GM18951 (cell line): ENCODE results near the gene CDKN2B-AS1.

ENCODE experiments used
- POLR2A ChIP-seq: IDR thresholded peaks from 4 replicates; pipeline ENCODE4 v1.6.1; 2011; ENCODE audit warnings: mild to moderate bottlenecking; ENCODE audit not compliant: insufficient read length, insufficient read depth; ENCODE audit errors: extremely low read depth
- in situ Hi-C: fragments of 300-500 bp; cut with MboI; formaldehyde crosslinking; loops from one replicate; pipeline ENCODE4 v1.12.0; 2022; ENCODE audit warnings: low sequenced_read_pairs, mixed read lengths, inconsistent platforms; ENCODE audit not compliant: unreplicated experiment

The CDKN2B-AS1 gene

DNA sequence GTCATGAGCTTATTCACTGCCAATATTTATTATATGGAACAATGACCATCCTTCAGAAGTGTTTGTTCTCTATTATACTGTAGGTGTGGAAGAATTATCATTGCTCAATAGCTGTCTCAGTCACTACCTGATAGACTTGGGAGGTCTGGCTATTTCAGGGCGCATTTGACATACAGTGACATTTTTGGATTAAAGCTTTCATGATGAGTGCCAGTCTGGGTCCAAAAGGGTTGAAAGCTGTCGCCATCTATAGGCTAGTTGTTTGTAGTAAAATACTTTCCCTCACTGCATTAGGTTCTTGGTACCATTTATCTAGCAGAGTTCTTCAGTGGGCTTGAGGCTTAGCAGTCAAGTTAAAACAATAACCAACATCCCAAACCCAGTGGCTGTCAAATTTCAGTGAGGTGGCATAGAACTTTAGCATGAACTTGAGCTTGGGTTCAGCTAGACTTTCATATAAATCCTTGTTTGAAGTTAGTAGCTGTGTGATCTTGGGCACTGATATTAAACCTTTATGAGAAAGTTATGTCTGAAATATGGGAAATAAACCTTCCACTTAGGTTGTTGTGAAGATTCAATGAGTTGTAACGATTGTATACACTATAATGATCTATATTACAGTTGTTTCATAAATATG, 125.0 kb downstream of the CDKN2B-AS1 start:
- in situ Hi-C loops = no loop called here
- TF ChIP-seq POLR2A = no peak

DNA sequence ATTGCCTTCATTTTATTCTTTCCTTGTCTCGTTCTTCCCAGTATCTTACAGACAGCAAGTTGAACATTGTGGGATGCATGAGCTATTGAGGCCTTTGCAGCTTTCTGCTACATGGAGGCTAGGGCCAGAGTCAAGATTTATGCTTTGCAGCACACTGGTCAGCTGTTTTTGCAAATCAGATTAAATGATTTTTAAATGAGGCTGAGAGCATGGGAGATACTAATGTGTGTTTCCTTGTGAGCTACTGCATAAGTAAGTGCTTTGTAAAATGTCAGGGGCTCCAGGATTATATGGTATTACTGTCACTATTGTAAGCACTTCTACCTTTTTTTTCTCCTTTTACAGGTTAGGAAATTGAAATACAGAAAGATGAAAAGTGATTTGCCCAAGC, 125.6 kb downstream of the CDKN2B-AS1 start:
- in situ Hi-C loops = no loop called here
- no peak for TF ChIP-seq POLR2A

DNA sequence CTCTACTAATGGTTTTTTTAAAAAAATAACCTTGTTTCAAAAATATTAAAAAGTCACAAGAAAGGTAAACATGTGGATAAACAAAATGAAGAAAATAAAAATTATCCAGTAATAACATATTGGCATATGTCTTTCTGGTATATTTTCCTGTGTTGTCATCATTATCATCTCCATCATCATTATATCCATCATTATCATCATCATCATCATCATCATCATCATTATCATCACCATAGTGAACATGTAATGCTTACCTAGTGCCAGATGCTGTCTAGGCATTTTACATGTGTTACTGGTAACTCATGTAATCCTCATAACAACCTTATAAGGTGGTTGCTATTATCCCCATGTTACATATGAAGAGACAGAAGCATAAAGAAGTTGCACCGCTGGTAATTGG, 126.0 kb downstream of the CDKN2B-AS1 start:
- in situ Hi-C loops = no loop called here
- no peak for TF ChIP-seq POLR2A

DNA sequence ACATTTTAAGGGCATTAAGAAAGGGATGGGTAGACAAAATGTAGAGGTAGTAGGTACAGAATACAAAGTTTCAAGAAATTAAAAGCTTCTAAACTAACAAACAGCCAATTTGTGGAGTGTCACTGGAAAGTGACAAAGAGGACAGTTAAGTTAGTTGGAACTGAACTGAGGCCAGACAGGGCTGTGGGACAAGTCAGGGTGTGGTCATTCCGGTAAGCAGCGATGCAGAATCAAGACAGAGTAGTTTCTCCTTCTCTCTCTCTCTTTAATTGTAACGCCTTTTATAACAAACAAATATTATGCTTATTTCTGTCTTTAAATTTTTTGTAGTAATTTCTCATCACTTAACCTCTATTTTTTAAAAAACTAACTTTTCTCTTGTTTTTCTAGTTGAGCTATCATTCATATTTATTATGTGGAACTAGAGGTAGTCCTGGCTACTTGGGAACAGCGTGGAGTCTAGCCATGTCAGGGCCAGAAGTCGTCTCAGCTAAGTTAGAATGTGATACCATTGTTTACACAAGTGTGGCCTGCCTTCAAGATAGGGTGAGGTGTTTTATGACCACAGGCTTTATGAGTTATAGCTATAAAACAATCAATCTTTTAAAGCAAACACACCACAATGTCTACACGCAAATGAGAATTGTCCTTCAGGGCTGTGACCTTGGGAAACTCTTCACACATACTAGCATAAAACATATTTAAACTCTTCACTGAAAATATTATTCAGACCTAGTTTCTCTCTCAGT, 129.8 kb downstream of the CDKN2B-AS1 start:
- in situ Hi-C loops = no loop called here
- no peak for TF ChIP-seq POLR2A

DNA sequence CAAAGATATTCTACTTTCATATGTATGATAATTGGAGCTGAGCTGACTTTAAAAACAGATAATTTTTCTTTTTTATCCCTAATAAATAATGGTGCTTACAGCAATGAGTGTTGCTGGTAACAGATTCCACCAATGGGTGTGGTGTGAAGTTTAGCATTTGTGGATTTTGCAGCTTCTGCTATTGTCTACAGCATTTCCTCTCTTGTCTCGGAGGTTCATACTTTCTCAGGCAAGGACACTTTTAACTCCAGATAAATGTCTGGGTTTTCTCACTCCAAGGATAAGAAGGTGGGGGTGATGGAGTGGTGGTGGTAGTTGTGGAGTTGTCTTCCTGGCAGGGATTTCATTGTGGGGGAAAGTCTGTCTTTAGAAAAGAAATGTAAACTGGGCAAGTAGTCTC, 134.5 kb downstream of the CDKN2B-AS1 start:
- TF ChIP-seq POLR2A = no peak
- in situ Hi-C loops = no loop called here

DNA sequence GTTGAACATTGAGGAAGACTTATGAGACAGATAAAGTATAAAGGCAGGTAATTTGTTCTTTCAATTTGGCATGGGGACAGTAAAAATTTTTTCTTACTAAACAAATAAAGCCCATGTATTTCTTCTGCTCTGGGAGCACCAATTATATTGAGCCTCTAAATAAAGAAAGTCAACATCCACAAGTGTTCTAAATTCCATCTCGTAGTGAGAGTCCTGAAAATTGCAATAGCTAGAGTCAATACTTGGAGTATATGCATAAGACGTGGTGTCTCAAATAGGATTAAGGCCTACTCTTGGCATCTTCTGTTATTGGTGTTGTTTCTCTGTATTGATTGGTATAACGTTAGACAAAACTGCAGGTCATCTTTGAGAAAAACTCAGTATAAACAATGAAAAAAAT, 135.0 kb downstream of the CDKN2B-AS1 start:
- in situ Hi-C loops = no loop called here
- no peak for TF ChIP-seq POLR2A

DNA sequence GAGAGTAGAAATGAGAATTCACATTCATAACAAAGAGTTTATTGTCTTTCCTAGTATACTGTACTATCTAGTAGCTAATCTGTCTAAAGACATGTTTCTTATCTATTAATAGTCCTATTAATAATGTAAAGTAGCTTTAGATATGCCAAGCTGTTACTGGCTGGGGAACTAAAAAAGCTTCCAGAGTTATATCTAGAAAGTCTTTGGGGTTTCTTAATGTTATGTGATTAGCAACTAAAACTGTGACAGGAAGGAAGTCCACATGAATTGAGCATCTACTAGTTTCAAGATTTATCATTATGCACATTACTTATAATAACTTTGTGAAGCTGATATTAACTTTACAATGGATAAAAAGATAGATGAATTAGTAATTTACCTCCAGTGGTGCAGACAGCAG, 137.2 kb downstream of the CDKN2B-AS1 start:
- TF ChIP-seq POLR2A = no peak
- in situ Hi-C loops = no loop called here

DNA sequence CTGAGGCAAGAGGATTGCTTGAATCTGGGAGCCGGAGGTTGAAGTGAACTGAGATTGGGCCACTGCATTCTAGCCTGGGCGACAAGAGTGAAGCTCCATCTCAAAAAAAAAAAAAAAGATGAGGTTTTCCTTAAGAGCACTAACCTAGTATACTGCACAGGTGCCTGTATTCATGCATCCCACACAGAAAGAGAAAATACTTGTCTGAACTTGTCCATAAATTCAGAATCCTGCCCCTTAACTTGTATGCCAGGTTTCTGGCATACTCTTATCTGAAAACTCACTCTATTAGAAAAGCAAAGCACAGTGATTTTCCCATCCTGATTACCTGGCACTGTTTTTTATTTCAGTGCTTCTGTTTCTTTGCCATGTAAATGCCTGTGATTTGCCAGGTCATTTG, 139.8 kb downstream of the CDKN2B-AS1 start:
- in situ Hi-C loops = no loop called here
- no peak for TF ChIP-seq POLR2A

DNA sequence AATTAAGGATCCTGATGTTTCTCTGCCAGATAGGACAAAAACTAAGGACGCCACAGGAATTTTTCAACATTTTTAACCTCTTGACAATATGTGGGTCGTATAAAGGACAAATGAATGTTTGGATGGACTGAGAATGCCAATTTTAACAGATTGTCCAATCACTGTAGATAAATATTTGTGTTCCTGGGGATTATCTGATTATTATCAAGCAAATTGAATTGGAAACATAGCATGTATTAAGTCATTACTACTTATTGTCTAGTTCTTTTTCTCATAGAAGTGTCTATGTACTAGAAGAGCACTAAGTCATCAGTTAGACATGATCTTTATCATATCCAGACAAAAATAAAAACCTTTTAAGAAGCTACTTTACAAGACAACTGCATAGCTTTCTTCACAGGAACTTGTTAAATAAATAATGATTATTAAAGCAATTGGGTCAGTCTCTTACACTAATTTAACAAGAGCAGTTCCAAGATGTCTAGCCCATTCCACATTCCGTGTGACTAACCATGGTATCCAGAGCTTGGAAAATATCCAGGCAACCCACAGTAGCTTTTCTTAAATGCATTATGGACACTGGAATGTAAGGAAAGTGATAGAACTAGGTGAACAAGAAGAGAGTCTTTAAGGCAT, 142.0 kb downstream of the CDKN2B-AS1 start:
- no peak for TF ChIP-seq POLR2A
- in situ Hi-C loops = no loop called here

DNA sequence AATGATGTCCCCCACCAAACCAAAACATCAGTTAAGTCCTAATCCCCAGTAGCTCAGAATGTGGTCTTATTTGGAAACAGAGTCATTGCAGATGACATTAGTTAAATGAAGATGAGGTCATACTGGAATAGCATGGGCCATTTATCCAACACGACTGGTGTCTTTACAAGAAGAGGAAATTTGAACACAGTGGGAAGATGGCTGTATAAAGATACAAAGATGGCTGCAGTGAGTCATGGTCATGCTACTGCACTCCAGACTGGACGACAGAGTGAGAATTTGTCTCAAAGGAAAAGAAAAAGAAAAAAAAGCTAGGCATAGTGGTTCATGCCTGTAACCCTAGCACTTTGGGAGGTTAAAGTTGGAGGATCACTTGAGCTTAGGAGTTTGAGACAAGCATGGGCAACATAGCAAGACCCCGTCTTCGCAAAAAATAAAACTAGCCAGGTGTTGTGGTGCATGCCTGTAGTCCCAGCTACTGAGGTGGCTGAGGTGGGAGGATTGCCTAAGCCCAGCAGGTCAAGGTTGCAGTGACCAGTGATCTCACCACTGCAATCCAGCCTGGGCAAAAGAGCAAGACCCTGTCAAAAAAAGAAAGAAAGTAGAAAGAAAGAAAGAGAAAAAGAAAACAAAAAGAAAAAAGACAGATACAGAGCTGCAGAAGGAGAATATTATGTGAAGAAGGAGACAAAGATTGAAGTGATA, 144.5 kb downstream of the CDKN2B-AS1 start:
- in situ Hi-C loops = no loop called here
- TF ChIP-seq POLR2A = no peak

DNA sequence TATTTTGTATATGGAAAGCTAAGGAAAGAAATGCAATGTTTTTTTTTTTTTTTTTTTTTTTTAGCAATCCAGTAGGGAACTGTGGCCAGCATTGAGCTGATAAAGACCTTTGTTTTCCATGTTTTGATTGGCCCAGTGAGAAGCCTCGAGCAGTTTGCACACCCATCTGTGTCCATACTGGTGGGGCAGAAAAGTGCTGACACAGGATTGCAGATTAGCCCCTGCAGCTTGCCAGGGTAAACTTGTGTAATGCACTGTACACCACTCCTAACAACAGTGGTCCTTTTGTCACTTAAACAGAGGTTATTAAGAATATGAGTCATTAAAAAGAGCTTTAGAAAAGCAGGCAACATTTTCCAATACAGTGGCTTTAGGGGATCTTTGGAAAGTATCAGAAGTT, 147.3 kb downstream of the CDKN2B-AS1 start:
- in situ Hi-C loops = no loop called here
- no peak for TF ChIP-seq POLR2A

DNA sequence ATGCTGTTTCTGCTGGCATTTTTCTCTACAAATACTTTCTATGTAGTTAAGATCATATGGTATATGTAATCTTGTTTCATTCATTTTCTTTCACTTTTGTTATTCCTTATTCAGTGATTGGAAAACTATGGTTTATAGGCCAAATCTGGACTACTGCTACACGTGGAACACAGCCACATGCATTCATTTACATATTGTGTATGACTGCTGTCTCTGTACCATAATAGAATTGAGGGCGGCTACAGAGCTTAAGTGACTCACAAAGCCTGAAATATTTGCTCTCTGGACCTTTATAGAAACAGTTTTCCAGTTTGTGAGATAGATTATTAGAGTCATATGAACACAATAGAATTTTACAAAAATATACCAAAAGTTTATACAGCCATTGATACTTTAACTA, 148.1 kb downstream of the CDKN2B-AS1 start:
- no peak for TF ChIP-seq POLR2A

More for the DNA sequence above, 148.1 kb downstream of the CDKN2B-AS1 start:
- in situ Hi-C loops = no loop called here
